Measurements from ENCODE around the gene ZBTB20. TPM values are rescaled to one million over a fixed set of nuclear protein-coding genes. Genes with fewer than 3 reads are reported as not detected.

ZBTB20 gene
- total RNA-seq, 3 donors from 2014 or later (not counting 1 experiment from before 2014, with no cell fraction given), result 52.7 to 58.3 (median 55.9) TPM

DNA sequence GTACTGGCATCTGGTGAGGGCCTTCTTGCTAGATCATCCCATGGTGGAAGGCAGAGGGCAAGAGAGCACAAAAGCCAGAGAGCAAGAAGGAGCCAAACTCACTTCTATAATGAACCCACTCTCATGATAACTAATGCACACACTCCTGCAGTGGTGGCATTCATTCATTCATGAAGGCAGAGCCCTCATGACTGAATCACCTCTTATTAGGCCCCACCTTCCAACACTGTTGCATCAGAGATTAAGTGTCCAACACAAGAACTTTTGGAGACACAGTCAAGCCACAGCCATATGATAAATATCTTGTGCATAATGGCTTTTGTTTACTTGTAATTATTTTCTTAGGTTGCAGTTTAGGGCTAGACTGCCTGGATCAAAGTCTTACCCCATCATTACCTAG is 670.6 kb downstream of the ZBTB20 start:
- H3K36me3 ChIP-seq (ENCODE audit: control insufficient read depth, insufficient read depth, low read length), result no peaks in the 10 kb centered on the region
- Mint-ChIP-seq H3K4me3 (no peak overlapping the region), H3K4me1 (peaks cover 4 to 12% of the 10 kb centered on the region in 2 donors), H3K27me3 (ENCODE audit: low read depth in 2 of 2) (no peaks in the 10 kb centered on the region), H3K27ac (no peak overlapping the region), H3K36me3 (no peaks in the 10 kb centered on the region), H3K9me3 (no peaks in the 10 kb centered on the region)
- H3K27me3 ChIP-seq (ENCODE audit: control insufficient read depth, insufficient read depth, low read length), result no peaks in the 10 kb centered on the region
- TF ChIP-seq, protein P1, sequence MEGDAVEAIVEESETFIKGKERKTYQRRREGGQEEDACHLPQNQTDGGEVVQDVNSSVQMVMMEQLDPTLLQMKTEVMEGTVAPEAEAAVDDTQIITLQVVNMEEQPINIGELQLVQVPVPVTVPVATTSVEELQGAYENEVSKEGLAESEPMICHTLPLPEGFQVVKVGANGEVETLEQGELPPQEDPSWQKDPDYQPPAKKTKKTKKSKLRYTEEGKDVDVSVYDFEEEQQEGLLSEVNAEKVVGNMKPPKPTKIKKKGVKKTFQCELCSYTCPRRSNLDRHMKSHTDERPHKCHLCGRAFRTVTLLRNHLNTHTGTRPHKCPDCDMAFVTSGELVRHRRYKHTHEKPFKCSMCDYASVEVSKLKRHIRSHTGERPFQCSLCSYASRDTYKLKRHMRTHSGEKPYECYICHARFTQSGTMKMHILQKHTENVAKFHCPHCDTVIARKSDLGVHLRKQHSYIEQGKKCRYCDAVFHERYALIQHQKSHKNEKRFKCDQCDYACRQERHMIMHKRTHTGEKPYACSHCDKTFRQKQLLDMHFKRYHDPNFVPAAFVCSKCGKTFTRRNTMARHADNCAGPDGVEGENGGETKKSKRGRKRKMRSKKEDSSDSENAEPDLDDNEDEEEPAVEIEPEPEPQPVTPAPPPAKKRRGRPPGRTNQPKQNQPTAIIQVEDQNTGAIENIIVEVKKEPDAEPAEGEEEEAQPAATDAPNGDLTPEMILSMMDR (IDR thresholded peaks at IDR 0.05), result no peak
- no peak for DNase-seq
- no peak for ATAC-seq
- no peak overlapping the region for H3K4me3 ChIP-seq (ENCODE audit: low read length)
- intact Hi-C loops (cut with micrococcal nuclease), result no loop called here
- no peaks in the 10 kb centered on the region for H3K9me3 ChIP-seq (ENCODE audit: control insufficient read depth, insufficient read depth, low read length)
- H3K27ac ChIP-seq (ENCODE audit: low read length), result no peak overlapping the region
- peaks cover 2% of the 10 kb centered on the region for H3K4me1 ChIP-seq (ENCODE audit: control insufficient read depth, insufficient read depth, low read length)

DNA sequence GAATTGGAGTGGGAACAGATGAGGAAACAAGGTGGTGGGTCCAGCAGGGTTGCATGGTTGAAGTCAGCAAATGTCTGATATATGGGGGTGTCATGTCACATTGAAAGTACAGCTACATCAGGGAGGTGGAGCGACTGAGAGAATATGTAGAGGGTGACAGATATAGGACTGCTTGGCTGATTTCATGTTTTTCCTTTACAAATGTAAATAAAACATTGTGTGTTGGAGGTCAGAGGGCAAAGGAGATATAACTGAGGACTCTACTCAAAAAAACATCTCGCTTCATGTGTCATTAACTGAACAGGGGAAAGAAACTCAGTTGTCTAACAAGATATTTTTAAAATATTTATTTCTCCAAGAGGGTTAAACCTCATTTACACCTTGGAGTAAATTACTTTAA is 675.6 kb downstream of the ZBTB20 start:
- Mint-ChIP-seq H3K4me1 (no peaks in the 10 kb centered on the region), H3K9me3 (no peaks in the 10 kb centered on the region), H3K27me3 (ENCODE audit: low read depth in 2 of 2) (no peaks in the 10 kb centered on the region), H3K27ac (no peak overlapping the region), H3K36me3 (no peaks in the 10 kb centered on the region), H3K4me3 (no peak overlapping the region)
- intact Hi-C loops (cut with micrococcal nuclease), result no loop called here
- H3K36me3 ChIP-seq (ENCODE audit: control insufficient read depth, insufficient read depth, low read length), result no peaks in the 10 kb centered on the region
- H3K4me1 ChIP-seq (ENCODE audit: control insufficient read depth, insufficient read depth, low read length), result no peaks in the 10 kb centered on the region
- TF ChIP-seq, protein P1 (IDR thresholded peaks at IDR 0.05), result no peak
- no peak for ATAC-seq
- H3K4me3 ChIP-seq (ENCODE audit: low read length), result no peak overlapping the region
- DNase-seq, result no peak
- H3K27me3 ChIP-seq (ENCODE audit: control insufficient read depth, insufficient read depth, low read length), result no peaks in the 10 kb centered on the region
- no peaks in the 10 kb centered on the region for H3K9me3 ChIP-seq (ENCODE audit: control insufficient read depth, insufficient read depth, low read length)
- H3K27ac ChIP-seq (ENCODE audit: low read length), result no peak overlapping the region
- 100% methylated on average over 1 of the region's 2 CpGs for WGBS (ENCODE audit: insufficient coverage)

DNA sequence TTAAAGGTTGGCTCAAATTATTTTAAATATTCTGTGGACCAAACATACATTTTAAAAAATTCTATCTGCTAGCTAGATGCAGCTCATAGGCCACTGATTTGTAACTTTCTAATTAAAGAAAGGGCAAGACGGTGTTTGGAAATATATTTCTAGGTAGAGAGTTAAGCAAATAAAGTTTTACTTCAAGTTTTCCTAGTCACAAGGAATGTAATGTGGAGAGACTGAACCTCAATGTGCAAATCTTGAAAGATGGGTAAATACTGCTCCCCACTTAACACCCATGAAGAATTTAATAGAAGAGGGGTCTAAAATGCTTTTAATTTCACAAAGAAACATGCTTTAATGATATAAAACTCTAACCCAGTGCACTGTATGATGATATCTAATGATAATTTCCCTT is 678.0 kb downstream of the ZBTB20 start:
- intact Hi-C loops (cut with micrococcal nuclease), result no loop called here
- ATAC-seq, result no peak
- H3K9me3 Mint-ChIP-seq, result no peaks in the 10 kb centered on the region
- 100% methylated on average over 1 of the region's 1 CpG for WGBS (ENCODE audit: insufficient coverage)
- Histone ChIP-seq H3K36me3 (ENCODE audit: control insufficient read depth, insufficient read depth, low read length) (no peaks in the 10 kb centered on the region), H3K27ac (ENCODE audit: low read length) (no peak overlapping the region), H3K27me3 (ENCODE audit: control insufficient read depth, insufficient read depth, low read length) (no peaks in the 10 kb centered on the region), H3K4me1 (ENCODE audit: control insufficient read depth, insufficient read depth, low read length) (no peaks in the 10 kb centered on the region), H3K4me3 (ENCODE audit: low read length) (no peak overlapping the region), H3K9me3 (ENCODE audit: control insufficient read depth, insufficient read depth, low read length) (no peaks in the 10 kb centered on the region)
- no peaks in the 10 kb centered on the region for H3K4me1 Mint-ChIP-seq
- H3K27me3 Mint-ChIP-seq (ENCODE audit: low read depth in 2 of 2), result no peaks in the 10 kb centered on the region
- H3K27ac Mint-ChIP-seq, result no peak overlapping the region
- TF ChIP-seq, protein P1 (IDR thresholded peaks at IDR 0.05), result no peak
- no peaks in the 10 kb centered on the region for H3K36me3 Mint-ChIP-seq
- H3K4me3 Mint-ChIP-seq, result no peak overlapping the region
- DNase-seq, result no peak

DNA sequence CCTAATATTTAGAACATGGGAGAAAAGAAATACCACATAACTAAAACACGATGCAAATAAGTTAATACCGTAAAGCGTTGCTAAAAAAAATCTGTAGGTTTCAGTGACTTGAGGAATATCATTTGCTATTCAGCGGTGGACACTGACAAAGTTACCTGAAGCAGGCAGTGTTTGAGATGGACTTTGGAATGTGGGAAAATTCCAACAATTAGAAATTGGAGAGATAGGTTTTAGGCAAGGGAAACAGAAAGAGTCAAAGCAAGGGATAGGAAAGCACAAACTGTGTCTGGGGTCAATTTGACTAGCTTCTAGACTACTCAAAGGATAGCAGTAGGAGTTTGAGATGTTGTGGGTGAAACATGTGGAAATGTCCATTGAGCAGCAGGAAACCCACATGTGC is 680.3 kb downstream of the ZBTB20 start:
- no peaks in the 10 kb centered on the region for H3K4me1 Mint-ChIP-seq
- no peaks in the 10 kb centered on the region for H3K27me3 Mint-ChIP-seq (ENCODE audit: low read depth in 2 of 2)
- H3K36me3 ChIP-seq (ENCODE audit: control insufficient read depth, insufficient read depth, low read length), result no peaks in the 10 kb centered on the region
- no peaks in the 10 kb centered on the region for H3K36me3 Mint-ChIP-seq
- intact Hi-C loops (cut with micrococcal nuclease), result no loop called here
- no peak overlapping the region for H3K27ac Mint-ChIP-seq
- TF ChIP-seq, protein P1 (IDR thresholded peaks at IDR 0.05), result no peak
- DNase-seq (no peak), ATAC-seq (no peak)
- 95% methylated on average over 3 of the region's 4 CpGs for WGBS (ENCODE audit: insufficient coverage)
- H3K4me3 ChIP-seq (ENCODE audit: low read length), result no peak overlapping the region
- H3K27ac ChIP-seq (ENCODE audit: low read length), result no peak overlapping the region
- H3K9me3 ChIP-seq (ENCODE audit: control insufficient read depth, insufficient read depth, low read length), result no peaks in the 10 kb centered on the region
- no peak overlapping the region for H3K4me3 Mint-ChIP-seq
- H3K27me3 ChIP-seq (ENCODE audit: control insufficient read depth, insufficient read depth, low read length), result no peaks in the 10 kb centered on the region
- no peaks in the 10 kb centered on the region for H3K4me1 ChIP-seq (ENCODE audit: control insufficient read depth, insufficient read depth, low read length)
- no peaks in the 10 kb centered on the region for H3K9me3 Mint-ChIP-seq
